ENCODE data around the gene INSRR.

The INSRR gene

GRCh38 chr1:156874572-156875340, 15.8 kb upstream of the INSRR start:
- no peak for DNase-seq (ENCODE audit: low read depth in 2 of 2)

- DNase-seq (ENCODE audit: low read depth in 2 of 2), result no peak
These were observed 15.2 kb upstream of the INSRR start for GRCh38 chr1:156874142-156874541.

- no peak for DNase-seq (ENCODE audit: low read depth in 2 of 2)
These were observed 14.7 kb upstream of the INSRR start for GRCh38 chr1:156873659-156874058.

- DNase-seq (ENCODE audit: low read depth in 2 of 2), result no peak
These were observed 10.5 kb upstream of the INSRR start for GRCh38 chr1:156869455-156869854.

- no peak for DNase-seq (ENCODE audit: low read depth in 2 of 2)
These were observed 9.4 kb upstream of the INSRR start for GRCh38 chr1:156868341-156868740.

GRCh38 chr1:156866249-156866909, 7.5 kb upstream of the INSRR start:
- no peak for DNase-seq (ENCODE audit: low read depth in 2 of 2)

- no peak for DNase-seq (ENCODE audit: low read depth in 2 of 2)
These were observed 6.9 kb upstream of the INSRR start for GRCh38 chr1:156865865-156866248.

- DNase-seq (ENCODE audit: low read depth in 2 of 2), result no peak
These were observed 6.3 kb upstream of the INSRR start for GRCh38 chr1:156865258-156865657.

GRCh38 chr1:156864796-156865195, 5.9 kb upstream of the INSRR start:
- no peak for DNase-seq (ENCODE audit: low read depth in 2 of 2)

DNA sequence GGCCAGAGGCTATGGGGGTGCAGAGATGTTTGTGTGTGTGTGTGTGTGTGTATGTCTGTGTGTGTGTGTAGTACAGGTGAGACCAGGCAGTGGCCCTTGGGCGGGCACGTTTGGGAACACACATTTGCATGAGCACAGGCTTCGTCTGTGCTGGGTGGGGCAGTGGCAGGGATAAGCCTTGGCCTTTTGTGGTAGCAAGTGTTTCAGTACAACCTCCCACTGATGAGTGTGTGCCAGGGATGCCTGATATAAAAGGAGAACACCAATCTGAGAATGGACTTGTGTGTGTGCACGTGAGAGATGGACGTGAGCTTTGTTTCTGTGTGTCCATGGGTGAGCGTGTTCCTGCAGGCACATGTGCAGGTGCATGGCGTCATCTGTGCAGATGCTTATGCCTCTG, 4.7 kb upstream of the INSRR start:
- DNase-seq (ENCODE audit: low read depth in 2 of 2), result no peak

DNA sequence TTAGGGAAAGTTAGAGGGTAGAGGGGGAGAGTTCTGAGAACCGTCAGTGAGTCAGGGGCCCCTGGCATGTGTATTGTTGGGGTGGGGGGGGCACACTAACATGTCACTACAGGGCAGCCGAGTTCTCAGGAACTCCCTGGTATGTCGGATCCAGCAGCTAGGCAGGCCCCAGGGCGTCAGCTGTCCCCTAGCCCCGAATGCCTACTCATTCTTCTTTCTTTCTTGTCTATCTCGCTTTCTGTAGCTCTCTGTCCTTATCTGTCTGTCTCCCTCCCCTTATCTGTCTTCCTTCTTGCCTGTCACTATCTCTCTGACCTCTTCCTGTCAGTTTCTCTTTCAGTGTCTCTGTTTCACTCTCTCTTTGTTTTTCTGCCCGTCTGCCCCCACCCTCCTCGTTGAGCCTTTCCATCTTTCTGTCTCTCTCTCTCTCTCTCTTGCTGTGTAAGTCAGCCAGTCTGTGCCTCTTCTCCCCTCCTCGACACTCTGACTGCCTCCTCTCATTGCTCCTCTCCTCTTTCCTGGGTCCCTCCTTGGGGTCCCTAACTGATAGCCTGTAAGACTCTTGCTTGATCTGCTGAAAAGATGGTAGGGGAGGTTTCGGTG, 4.2 kb upstream of the INSRR start:
- no peak for DNase-seq (ENCODE audit: low read depth in 2 of 2)

DNA sequence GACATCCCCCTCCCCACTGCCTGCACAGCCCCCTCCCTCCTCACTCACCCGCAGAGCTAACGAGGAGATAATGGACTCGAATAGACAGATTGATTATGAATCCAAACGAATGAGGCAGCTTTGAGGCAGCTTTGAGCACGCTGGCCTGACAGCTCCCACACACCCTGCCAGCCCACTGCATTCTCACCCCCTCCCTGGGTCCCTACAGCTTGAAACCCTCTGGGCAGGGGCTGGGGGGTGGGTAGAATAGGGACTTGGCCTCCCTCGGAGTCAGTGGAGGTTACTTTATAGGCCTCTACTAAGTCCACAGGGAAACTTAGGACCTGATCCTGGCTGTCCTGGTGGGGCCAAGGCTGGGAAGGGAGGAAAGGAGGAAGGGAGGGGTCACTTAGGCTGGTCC, 3.7 kb upstream of the INSRR start:
- no peak for DNase-seq (ENCODE audit: low read depth in 2 of 2)

- no peak for DNase-seq (ENCODE audit: low read depth in 2 of 2)
These were observed 1.9 kb upstream of the INSRR start, which contains the start of gene NTRK1 for GRCh38 chr1:156860628-156861423. TSS of gene NTRK1 (plus strand) at chr1:156860865. CDS start at chr1:156860935, 70 bp downstream.

- no peak for DNase-seq (ENCODE audit: low read depth in 2 of 2)
These were observed 1.3 kb upstream of the INSRR start for GRCh38 chr1:156860113-156860627.

- DNase-seq (ENCODE audit: low read depth in 2 of 2), result no peak
These were observed 701 bp upstream of the INSRR start for GRCh38 chr1:156859523-156860112.

DNA sequence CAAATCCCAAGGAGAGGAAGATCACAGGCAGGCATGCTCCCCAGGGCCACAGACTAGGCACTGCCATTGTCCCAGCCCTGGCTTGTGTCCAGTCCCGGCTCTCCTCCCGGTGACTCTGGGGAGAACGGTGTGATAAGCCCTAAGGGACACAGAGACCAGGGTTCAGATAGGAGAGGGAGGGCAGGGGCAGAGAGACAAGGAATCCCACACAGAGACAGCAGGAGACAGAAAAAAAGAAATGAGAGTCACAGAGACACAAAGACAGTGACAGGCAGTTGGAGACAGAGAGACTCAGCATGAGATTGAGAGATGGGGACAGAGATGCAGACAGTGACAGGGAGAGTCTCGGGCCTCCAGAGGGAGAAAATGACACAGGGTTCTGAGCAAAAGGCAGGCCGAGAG, 361 bp downstream of the INSRR start:
- no peak for DNase-seq (ENCODE audit: low read depth in 2 of 2)

DNA sequence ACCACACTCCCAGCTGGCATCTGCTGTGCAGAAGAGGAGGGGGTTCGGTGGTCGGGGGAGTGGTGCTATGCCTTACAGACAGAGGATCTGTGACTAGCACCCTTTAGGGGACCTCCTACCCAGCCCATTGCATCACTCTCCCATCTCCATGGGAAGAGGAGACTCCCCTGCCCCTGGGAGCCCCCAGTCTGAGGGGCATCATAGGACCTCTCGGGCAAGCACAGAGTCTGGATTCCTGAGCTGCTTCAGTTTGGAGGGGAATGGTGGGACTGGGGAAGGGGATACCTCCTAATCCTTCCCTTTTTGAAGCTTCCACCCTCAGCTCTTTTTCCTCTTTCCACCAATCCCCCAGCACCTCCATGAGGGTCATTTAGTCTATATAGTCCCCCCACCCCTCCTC, 1.4 kb downstream of the INSRR start:
- DNase-seq (ENCODE audit: low read depth in 2 of 2), result no peak

- no peak for DNase-seq (ENCODE audit: low read depth in 2 of 2)
These were observed 2.6 kb downstream of the INSRR start for GRCh38 chr1:156856282-156856785.

- no peak for DNase-seq (ENCODE audit: low read depth in 2 of 2)
These were observed 4.3 kb downstream of the INSRR start for GRCh38 chr1:156854634-156855033.

DNA sequence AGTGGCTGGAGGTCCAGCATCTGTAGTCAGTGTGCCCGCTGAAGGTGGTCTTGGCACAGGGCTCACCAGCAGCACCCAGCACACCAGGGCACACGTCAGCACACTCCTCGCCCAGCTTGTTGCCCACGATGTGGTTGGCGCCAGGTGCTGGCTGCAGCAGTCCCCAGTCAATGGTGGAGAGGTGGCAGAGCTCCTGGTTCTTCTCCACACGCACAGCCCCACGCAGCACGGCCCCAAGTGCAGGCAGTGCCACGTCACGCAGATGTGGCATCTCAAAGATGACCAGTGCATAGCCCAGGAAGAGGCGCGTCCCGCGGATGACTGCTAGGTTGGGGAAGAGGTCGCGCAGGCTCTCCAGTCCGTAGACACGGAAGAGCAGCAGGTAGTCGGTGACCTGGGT, 5.2 kb downstream of the INSRR start:
- DNase-seq (ENCODE audit: low read depth in 2 of 2), result no peak

DNA sequence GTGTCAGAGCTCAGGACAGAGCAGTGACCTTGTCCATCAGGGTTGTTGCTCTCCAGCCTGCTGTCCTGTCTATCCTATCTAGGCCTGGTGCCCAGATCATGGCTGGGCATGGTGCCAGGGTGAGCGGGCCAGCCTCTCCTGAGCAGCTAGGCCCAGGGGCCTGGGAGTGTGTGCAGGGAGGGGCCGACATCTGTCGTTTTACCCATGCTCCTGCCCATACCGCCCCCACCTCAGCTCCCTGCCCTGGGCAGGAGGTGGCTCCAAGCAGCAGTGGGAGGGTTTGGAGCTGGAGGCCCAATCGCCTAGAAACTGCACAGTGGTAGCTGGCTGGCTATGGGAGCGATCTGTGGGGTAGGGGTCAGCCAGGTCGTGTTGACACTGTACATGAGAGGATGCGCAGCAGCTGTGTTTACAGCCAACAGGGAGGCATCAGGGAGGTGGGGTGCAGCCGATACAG, 6.5 kb downstream of the INSRR start:
- no peak for DNase-seq (ENCODE audit: low read depth in 2 of 2)
